Smooth muscle cell of the umbilical artery (primary cell): ENCODE results near the gene ARSD. TPM values are rescaled to one million over a fixed set of nuclear protein-coding genes. Genes with fewer than 3 reads are reported as not detected.

Source experiments
- total RNA-seq: library from RNA; depleted of rRNA; stranded (reverse); fragments of >200 nt; gene quantifications from 2 replicates; pipeline ENCODE4 v1.2.3, GENCODE V29; 2014

Gene ARSD, protein sequence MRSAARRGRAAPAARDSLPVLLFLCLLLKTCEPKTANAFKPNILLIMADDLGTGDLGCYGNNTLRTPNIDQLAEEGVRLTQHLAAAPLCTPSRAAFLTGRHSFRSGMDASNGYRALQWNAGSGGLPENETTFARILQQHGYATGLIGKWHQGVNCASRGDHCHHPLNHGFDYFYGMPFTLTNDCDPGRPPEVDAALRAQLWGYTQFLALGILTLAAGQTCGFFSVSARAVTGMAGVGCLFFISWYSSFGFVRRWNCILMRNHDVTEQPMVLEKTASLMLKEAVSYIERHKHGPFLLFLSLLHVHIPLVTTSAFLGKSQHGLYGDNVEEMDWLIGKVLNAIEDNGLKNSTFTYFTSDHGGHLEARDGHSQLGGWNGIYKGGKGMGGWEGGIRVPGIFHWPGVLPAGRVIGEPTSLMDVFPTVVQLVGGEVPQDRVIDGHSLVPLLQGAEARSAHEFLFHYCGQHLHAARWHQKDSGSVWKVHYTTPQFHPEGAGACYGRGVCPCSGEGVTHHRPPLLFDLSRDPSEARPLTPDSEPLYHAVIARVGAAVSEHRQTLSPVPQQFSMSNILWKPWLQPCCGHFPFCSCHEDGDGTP
- 19.0 and 19.4 TPM in 2 replicates for total RNA-seq

DNA sequence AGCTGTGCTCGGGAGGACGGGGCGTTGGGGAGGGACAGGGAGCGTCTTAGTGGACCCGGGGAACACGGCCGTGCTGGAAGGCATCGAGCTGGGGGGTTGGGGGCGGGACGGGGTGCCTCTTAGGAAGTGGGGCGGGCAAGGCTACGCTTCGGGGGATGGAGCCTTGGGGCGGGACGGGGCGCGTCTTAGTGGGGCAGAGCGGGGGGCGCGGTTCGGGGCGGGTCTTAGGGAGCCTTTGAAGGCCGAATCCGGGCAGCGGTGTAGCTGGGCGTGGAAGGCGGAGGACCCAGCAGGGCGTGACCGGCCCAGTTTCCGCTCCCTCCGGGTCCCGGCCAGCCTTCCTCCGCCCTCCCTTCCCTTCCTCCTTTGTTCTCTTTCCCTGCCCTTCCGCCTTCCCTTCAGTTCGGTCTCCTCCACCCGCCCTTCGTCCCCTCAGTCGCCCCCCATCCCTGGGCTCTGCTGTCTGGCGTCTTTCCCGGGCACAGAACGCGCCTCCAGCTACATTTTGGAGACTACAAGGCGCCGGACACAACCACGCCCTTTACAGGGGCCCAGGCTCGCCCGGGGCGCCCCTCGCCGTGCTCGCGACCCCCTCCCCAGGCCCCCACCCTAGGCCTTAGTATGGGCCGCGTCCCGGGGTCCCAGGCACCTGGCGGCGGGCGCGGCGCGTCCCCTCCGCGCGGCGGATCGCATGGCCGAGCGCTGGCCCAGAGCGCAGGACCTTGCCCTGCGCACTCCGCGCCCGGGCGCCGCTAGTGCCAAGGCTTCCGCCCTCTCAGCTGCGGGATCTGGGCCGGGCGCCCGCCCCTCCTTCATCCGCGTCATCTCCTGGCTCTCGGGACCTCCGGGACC is at the start of gene ARSD:
ARSD (minus strand) TSS at position 757 of the 852 bp plus-strand sequence; CDS start at position 693, 64 bp downstream.

Other genes starting within 250 kb of the ARSD start
- gene CD99, start 238.0 kb downstream of the ARSD start, total RNA-seq = 227 and 238 TPM in 2 replicates
- 0.59 and 1.7 TPM in 2 replicates for gene XG, start 177.3 kb downstream of the ARSD start, total RNA-seq
- 3.3 and 15.4 TPM in 2 replicates for gene GYG2, start 100.4 kb downstream of the ARSD start, total RNA-seq
- under 0.01 TPM in 1 of 2 replicates, not detected in the other for gene ARSH, start 77.2 kb upstream of the ARSD start, total RNA-seq
- not detected in 2 replicates for gene ARSF, start 112.1 kb upstream of the ARSD start, total RNA-seq